Smooth muscle cell (in vitro differentiated cells): Measurements from ENCODE around the gene TGFB3. TPM values are rescaled to one million over a fixed set of nuclear protein-coding genes. Genes with fewer than 3 reads are reported as not detected.

Experiments
- DNase-seq: peaks from one replicate; lab custom pipeline; 2025; ENCODE audit not compliant: unreplicated experiment; lab: John Stamatoyannopoulos, UW
- H2AFZ ChIP-seq: fragments of 200-600 bp; sonication (generic); 2 replicates; pipeline ENCODE4 v1.6.0; 2016; ENCODE audit warnings: antibody characterized with exemption, low read depth, mild to moderate bottlenecking
- H3F3A ChIP-seq: fragments of 200-600 bp; sonication (generic); 2 replicates; pipeline ENCODE4 v1.6.0; 2017; ENCODE audit warnings: antibody characterized with exemption, low read depth
- H3K27ac ChIP-seq: fragments of 200-600 bp; sonication (generic); 2 replicates; pipeline ENCODE4 v1.5.1; 2016; ENCODE audit warnings: low read depth, mild to moderate bottlenecking
- H3K27me3 ChIP-seq: fragments of 200-600 bp; sonication (generic); 2 replicates; pipeline ENCODE4 v1.6.1; 2016; ENCODE audit warnings: low read depth, mild to moderate bottlenecking
- H3K36me3 ChIP-seq: fragments of 200-600 bp; sonication (generic); 2 replicates; pipeline ENCODE4 v1.5.1; 2016; ENCODE audit warnings: low read depth
- H3K4me1 ChIP-seq: fragments of 200-600 bp; sonication (generic); 2 replicates; pipeline ENCODE4 v1.5.1; 2016; ENCODE audit warnings: low read depth
- H3K4me2 ChIP-seq: fragments of 200-600 bp; sonication (generic); 2 replicates; pipeline ENCODE4 v1.6.0; 2016; ENCODE audit warnings: mild to moderate bottlenecking
- H3K4me3 ChIP-seq: fragments of 200-600 bp; sonication (generic); 2 replicates; pipeline ENCODE4 v1.5.1; 2016; ENCODE audit warnings: mild to moderate bottlenecking
- H3K79me2 ChIP-seq: fragments of 200-600 bp; sonication (generic); 2 replicates; pipeline ENCODE4 v1.6.0; 2016; ENCODE audit warnings: low read depth, mild to moderate bottlenecking
- H3K9ac ChIP-seq: fragments of 200-600 bp; sonication (generic); 2 replicates; pipeline ENCODE4 v1.6.0; 2016; ENCODE audit warnings: low read depth
- H3K9me3 ChIP-seq: fragments of 200-600 bp; sonication (generic); replicated peaks from 2 replicates; pipeline ENCODE4 v1.5.1; 2016; ENCODE audit warnings: low read depth
- H4K20me1 ChIP-seq: fragments of 200-600 bp; sonication (generic); 2 replicates; pipeline ENCODE4 v1.6.0; 2016; ENCODE audit warnings: low read depth
- CTCF ChIP-seq: fragments of 200-600 bp; sonication (generic); IDR thresholded peaks from 2 replicates; pipeline ENCODE4 v1.5.1; 2017; ENCODE audit warnings: borderline replicate concordance, mild to moderate bottlenecking, antibody characterized with exemption; ENCODE audit not compliant: insufficient read depth, poor library complexity, severe bottlenecking
- WGBS: methylation state at CpG from one replicate; pipeline ENCODE4 v1.1.7; 2016; ENCODE audit warnings: low lambda C conversion rate; 5-methylcytosine and 5-hydroxymethylcytosine counted together
- polyA plus RNA-seq: library from polyadenylated mRNA; unstranded; fragments of >200 nt; fragmentation: Nextera tagmentation; extraction: Ambion mirVana; gene quantifications from 2 replicates; pipeline ENCODE4 v1.2.1, GENCODE V29; 2016
- total RNA-seq: library from RNA; depleted of rRNA; stranded (reverse); fragments of >200 nt; gene quantifications from 2 replicates; pipeline ENCODE4 v1.2.3, GENCODE V29; 2014

Gene TGFB3
- total RNA-seq (63.4 and 77.5 TPM in 2 replicates), polyA plus RNA-seq (103 and 119 TPM in 2 replicates)

GRCh38 chr14:75981426-75982265 is at the start of gene TGFB3:
TGFB3 (minus strand) TSS chr14:75981995; CDS start chr14:75980893, 1,102 bp downstream.
- WGBS, result 1% methylated on average over 23 of the region's 26 CpGs
- no peaks in the 10 kb centered on the region for H3K27me3 ChIP-seq
- H3K4me2 ChIP-seq, result peak within 1 kb of the TSS; percentile 95
- H3K9me3 ChIP-seq, result no peaks in the 10 kb centered on the region
- peak within 1 kb of the TSS; percentile 88 for H3K9ac ChIP-seq
- no peaks in the 10 kb centered on the region for H3K36me3 ChIP-seq
- peak within 1 kb of the TSS; percentile 79 for H3K27ac ChIP-seq
- H4K20me1 ChIP-seq, result peaks cover 14% of the 10 kb centered on the region
- peaks cover 50% of the 10 kb centered on the region for H3K79me2 ChIP-seq
- H3F3A ChIP-seq, result no peaks in the 10 kb centered on the region
- DNase-seq, result peak; percentile 84
- peak within 1 kb of the TSS; percentile 89 for H3K4me3 ChIP-seq
- peak within 1 kb of the TSS; percentile 87 for H2AFZ ChIP-seq
- peaks cover 17% of the 10 kb centered on the region for H3K4me1 ChIP-seq
- TF ChIP-seq CTCF, result no peak

- Histone ChIP-seq H3K4me2 (no peak overlapping the region), H3K27ac (no peak overlapping the region), H2AFZ (no peak overlapping the region), H3K4me1 (no peaks in the 10 kb centered on the region), H3F3A (no peaks in the 10 kb centered on the region), H3K79me2 (peaks cover 8% of the 10 kb centered on the region), H3K36me3 (peaks cover 7% of the 10 kb centered on the region), H3K9me3 (no peaks in the 10 kb centered on the region), H4K20me1 (peaks cover 4% of the 10 kb centered on the region), H3K9ac (no peak overlapping the region), H3K27me3 (no peaks in the 10 kb centered on the region), H3K4me3 (no peak overlapping the region)
- DNase-seq, result no peak
- no peak for TF ChIP-seq CTCF
- WGBS, result 89% methylated on average over 4 of the region's 4 CpGs
Observed at GRCh38 chr14:76024211-76024907, 42.6 kb upstream of the TGFB3 start.

GRCh38 chr14:76023757-76024156 is 42.0 kb upstream of the TGFB3 start:
- no peak for TF ChIP-seq CTCF
- no peaks in the 10 kb centered on the region for H4K20me1 ChIP-seq
- no peaks in the 10 kb centered on the region for H3K4me1 ChIP-seq
- no peak overlapping the region for H3K9ac ChIP-seq
- peaks cover 9% of the 10 kb centered on the region for H3K79me2 ChIP-seq
- DNase-seq, result no peak
- H2AFZ ChIP-seq, result no peak overlapping the region
- peaks cover 13% of the 10 kb centered on the region for H3K36me3 ChIP-seq
- no peaks in the 10 kb centered on the region for H3K27me3 ChIP-seq
- H3K27ac ChIP-seq, result no peak overlapping the region
- H3K4me3 ChIP-seq, result no peak overlapping the region
- WGBS, result 72% methylated on average over 1 of the region's 1 CpG
- H3K4me2 ChIP-seq, result no peak overlapping the region
- H3F3A ChIP-seq, result no peaks in the 10 kb centered on the region
- no peaks in the 10 kb centered on the region for H3K9me3 ChIP-seq
